Activated CD4-positive, alpha-beta T cell treated with anti-CD3 and anti-CD28 coated beads for 48 hours (primary cell): Measurements from ENCODE around the gene CAMKV.
"Not testable (repeated sequence)": the region's sequence is repeated elsewhere in the genome, so short reads cannot be mapped to it uniquely, and the experiment has no call there.

Experiments used
- DNase-seq: peaks from one replicate; pipeline ENCODE4 v3.0.0-alpha.2; 2020

CAMKV gene, protein sequence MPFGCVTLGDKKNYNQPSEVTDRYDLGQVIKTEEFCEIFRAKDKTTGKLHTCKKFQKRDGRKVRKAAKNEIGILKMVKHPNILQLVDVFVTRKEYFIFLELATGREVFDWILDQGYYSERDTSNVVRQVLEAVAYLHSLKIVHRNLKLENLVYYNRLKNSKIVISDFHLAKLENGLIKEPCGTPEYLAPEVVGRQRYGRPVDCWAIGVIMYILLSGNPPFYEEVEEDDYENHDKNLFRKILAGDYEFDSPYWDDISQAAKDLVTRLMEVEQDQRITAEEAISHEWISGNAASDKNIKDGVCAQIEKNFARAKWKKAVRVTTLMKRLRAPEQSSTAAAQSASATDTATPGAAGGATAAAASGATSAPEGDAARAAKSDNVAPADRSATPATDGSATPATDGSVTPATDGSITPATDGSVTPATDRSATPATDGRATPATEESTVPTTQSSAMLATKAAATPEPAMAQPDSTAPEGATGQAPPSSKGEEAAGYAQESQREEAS

GRCh38 chr3:49869525-49870126, at the start of gene CAMKV:
CAMKV (minus strand) TSS chr3:49869906; CDS start chr3:49862388, 7,518 bp downstream.
- peak; percentile 45 for DNase-seq

- DNase-seq = not testable (repeated sequence)
These were observed 48.3 kb upstream of the CAMKV start for GRCh38 chr3:49917806-49918590.

GRCh38 chr3:49916686-49917085, 47.0 kb upstream of the CAMKV start:
- no peak for DNase-seq

DNA sequence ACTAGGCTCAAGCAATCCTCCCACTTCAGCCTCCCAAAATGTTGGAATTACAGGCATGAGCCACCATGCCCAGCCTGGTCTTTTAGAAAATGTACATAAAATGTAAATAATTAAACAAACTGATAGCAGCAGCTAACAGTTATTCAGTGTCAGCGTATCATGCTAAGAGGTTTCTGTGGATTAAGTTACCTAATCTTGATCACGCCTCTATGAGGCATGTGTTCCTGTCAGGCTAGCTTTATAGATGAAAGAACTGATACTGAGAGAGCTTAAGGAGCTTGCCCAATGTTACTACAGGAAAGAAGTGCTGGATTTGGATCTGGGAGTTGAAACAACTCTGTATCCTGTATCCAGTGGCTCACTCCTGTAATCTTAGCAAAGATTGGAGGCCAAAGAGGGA, 45.2 kb upstream of the CAMKV start:
- DNase-seq = no peak

- DNase-seq = no peak
These were observed 43.2 kb upstream of the CAMKV start for GRCh38 chr3:49912881-49913281.

DNA sequence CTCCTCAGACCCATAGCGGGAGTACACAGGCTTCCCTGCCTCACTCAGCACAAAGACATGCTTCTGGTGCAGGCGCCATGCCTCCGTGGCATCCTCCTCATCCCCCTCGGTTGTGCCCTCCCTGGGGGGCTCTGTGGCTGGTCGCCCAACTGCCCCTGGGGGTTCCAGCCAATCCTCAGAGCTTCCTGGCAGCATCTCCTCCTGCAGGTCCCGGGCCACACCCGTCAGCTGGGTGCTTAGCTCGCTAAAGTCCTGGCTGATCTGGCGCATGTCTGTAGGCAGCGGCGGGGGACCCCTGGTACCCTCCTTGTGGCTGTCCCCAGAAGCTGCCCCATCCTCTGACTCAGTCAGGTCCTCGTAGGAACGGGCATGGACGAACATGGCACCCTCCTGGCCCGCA, 41.9 kb upstream of the CAMKV start:
- no peak for DNase-seq

DNA sequence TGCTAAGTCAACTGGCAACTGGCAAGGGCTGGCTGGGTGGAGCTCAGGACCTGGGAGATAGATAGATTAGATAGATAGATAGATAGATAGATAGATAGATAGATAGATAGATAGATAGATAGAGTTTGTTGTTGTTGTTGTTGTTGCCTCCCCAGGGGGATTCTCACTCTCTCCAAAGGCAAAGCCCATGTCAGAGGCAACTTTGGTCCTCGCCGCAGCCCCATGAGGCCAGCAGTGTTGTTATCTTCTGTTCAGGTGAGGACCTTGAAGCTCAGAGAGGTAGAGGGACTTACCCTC, 41.4 kb upstream of the CAMKV start:
- no peak for DNase-seq

DNA sequence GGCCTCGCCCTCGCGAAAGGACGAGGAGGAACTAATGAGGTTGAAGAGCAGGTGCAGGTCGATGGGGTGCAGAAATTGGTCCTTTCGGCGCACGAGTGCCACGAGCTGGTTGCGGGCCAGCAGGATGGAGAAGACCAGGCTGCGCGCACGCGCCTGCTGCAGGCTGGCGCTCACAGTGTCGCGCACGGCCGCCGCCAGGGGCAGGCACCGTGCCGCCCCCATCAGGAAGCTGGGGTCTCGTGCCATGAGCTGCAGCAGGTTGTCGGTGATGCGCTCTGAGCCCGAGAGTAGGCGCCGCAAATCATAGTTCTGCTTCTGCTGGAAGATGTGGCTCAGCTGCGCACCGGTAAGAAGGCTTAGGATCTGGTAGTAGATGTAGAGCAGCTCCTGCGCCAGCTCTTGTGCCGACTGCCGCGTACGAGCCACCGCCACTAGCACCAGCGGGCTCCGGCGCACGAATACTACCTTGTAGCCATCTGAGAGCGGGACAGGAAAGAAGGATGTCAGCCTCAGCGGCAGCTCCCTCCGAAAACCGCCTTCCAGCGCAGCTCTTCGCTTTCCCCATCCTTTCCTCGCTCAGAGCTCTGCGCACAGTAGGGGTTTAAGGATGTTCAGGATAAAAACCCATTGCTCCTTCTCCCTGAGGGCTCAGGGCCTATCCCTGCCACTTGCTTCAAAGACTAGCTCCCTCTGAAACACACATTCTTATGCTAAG, 40.9 kb upstream of the CAMKV start:
- no peak for DNase-seq

GRCh38 chr3:49908373-49909199, 38.9 kb upstream of the CAMKV start:
- DNase-seq = no peak

- DNase-seq = peak; percentile 68
These were observed 36.5 kb upstream of the CAMKV start for GRCh38 chr3:49906073-49906743.

DNA sequence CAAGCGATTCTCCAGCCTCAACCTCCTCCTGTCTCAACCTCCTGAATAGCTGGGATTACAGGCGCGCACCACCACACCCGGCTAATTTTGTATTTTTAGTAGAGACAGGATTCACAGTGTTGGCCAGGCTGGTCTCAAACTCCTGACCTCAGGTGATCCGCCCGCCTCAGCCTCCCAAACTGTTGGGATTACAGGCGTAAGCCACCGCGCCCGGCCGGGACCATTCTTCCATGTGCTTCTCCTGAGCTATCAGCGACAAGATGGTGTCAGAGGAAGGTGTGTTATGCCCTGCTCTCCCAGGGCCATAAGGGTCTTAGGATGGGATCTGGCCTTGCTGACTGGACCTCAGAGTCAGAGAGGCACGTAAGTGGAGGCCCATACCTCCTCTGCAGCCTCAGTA, 34.7 kb upstream of the CAMKV start:
- not testable (repeated sequence) for DNase-seq

DNA sequence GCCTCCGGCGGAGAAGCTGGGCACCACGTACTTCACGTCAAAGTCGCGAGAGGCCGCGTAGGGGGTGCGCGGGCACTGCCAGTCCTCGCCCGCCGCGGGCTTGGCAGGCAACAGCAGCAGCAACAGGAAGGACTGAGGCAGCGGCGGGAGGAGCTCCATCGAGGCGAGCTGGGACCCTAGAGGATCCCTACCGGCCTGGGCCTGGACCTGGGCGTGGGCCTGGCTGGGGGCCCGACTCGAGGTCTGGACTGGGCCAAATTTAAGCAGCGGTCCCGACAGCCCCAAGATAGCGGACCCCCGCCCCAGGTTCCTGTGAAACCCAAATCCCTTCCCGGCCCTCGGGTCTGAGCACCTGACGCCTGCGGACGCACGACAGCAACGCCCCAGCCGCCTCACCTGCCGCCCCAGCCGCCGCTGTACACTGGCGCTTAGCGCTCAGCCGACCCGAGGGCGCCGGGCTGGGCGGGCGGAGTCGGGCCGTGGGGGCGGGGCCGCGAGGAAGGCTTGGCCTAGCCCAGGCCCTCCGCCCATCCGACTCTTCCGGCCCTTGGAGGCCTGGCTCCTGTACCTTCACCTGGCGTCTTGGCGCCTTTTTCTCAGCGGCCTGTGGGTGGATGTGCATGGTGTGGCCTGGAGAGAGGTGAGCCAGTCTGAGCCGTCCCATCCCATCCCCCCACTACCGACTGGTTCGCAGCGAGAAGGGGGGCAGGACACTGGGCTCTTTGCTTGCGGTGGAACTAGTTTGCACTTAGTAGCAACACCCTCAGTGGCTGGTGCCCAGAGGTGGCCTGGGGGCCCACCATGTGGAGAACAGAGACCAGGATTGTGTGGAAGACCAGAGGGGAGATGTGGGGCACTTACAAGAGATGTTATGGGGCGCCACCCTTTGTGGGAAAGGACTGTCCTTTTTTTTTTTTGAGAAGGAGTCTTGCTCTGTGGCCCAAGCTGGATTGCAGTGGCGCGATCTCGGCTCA, 34.0 kb upstream of the CAMKV start, which contains the start of gene MST1R:
Gene MST1R, minus strand, starts transcription at position 423 of the 974 bp plus-strand sequence. Its CDS starts 264 bp downstream, at position 159.
- DNase-seq = peak; percentile 92

GRCh38 chr3:49902511-49903345, 33.0 kb upstream of the CAMKV start:
- DNase-seq = no peak

GRCh38 chr3:49901366-49902339, 31.9 kb upstream of the CAMKV start:
- no peak for DNase-seq

DNA sequence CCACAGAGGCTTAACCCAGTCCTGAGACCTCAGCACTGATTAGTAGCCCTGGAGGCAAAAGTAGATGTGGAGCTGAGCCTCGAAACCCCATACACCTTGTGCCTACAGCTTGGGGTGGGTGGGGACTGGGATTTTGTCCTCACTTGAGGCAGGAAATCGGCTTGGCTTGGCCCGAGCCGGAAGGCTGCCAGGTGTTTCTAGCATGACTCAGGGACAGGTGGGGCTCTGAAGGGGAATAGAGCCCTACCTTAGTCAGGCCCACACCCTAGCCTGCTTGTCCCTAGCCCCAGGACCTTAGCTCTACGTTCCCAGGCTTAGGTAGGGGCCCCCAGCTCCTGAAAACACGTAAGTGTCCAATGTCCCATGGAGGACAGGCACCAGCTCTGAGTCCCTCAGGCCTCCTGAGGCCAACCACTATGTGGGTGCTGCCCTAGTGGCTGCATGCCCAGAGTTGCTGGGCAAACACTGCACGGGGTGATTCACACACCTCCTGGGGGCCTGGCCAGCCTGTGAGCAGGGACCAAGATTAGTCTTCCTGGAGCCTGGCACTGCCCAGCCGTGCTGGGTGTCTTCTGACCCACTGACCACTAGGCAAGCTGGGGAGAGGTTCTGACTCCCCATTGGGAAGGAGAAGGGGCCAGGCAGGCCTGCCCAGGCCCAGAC, 30.9 kb upstream of the CAMKV start:
- no peak for DNase-seq

- DNase-seq = peak; percentile 19
These were observed 30.1 kb upstream of the CAMKV start for GRCh38 chr3:49899815-49900214.

- no peak for DNase-seq
These were observed 29.3 kb upstream of the CAMKV start for GRCh38 chr3:49898991-49899390.
